Mucosa of stomach (tissue), 1 donor: Measurements from ENCODE around the gene CACNG7.
A peak's percentile ranks its signal among the peaks of the same experiment; 100 is the strongest.
"Not testable (repeated sequence)": the region's sequence is repeated elsewhere in the genome, so short reads cannot be mapped to it uniquely, and the experiment has no call there.

Experiments used
- H3K27me3 ChIP-seq: one replicate; pipeline ENCODE4 v1.7.0; 2013; ENCODE audit warnings: mild to moderate bottlenecking, low read length; ENCODE audit not compliant: control insufficient read depth, insufficient read depth
- H3K36me3 ChIP-seq: one replicate; pipeline ENCODE4 v1.7.0; 2013; ENCODE audit warnings: low read length; ENCODE audit not compliant: control insufficient read depth, insufficient read depth
- H3K4me1 ChIP-seq: one replicate; pipeline ENCODE4 v1.7.0; 2013; ENCODE audit warnings: mild to moderate bottlenecking, low read length; ENCODE audit not compliant: control insufficient read depth, insufficient read depth
- H3K4me3 ChIP-seq: one replicate; pipeline ENCODE4 v1.7.0; 2013; ENCODE audit warnings: low read length
- H3K9ac ChIP-seq: one replicate; pipeline ENCODE4 v1.7.0; 2013; ENCODE audit warnings: mild to moderate bottlenecking, low read length, moderate library complexity
- H3K9me3 ChIP-seq: one replicate; pipeline ENCODE4 v1.7.0; 2013; ENCODE audit warnings: mild to moderate bottlenecking, low read length, moderate library complexity; ENCODE audit not compliant: control insufficient read depth
- donor health status: Pancreatic carcinoma.

Gene CACNG7

GRCh38 chr19:53908935-53909415, at the start of gene CACNG7:
Gene CACNG7 (plus strand): TSS chr19:53909278. CDS start chr19:53912832, 3,554 bp downstream.
- no peak within 1 kb of the TSS for H3K9ac ChIP-seq
- H3K27me3 ChIP-seq: peaks cover 67% of the 10 kb centered on the region

GRCh38 chr19:53864308-53864836, 44.7 kb upstream of the CACNG7 start:
- Histone ChIP-seq H3K9me3 (no peaks in the 10 kb centered on the region), H3K4me1 (peaks cover 42% of the 10 kb centered on the region), H3K4me3 (no peak overlapping the region), H3K36me3 (no peaks in the 10 kb centered on the region), H3K9ac (no peak overlapping the region), H3K27me3 (no peaks in the 10 kb centered on the region)

More at GRCh38 chr19:53908935-53909415, at the start of gene CACNG7:
- H3K4me1 ChIP-seq: peaks cover 16% of the 10 kb centered on the region
- H3K9me3 ChIP-seq: no peaks in the 10 kb centered on the region
- no peak within 1 kb of the TSS for H3K4me3 ChIP-seq
- H3K36me3 ChIP-seq: no peaks in the 10 kb centered on the region

GRCh38 chr19:53865523-53865917, 43.6 kb upstream of the CACNG7 start:
- no peak overlapping the region for H3K4me3 ChIP-seq
- H3K36me3 ChIP-seq: no peaks in the 10 kb centered on the region
- H3K27me3 ChIP-seq: no peaks in the 10 kb centered on the region
- H3K9me3 ChIP-seq: no peaks in the 10 kb centered on the region
- H3K9ac ChIP-seq: no peak overlapping the region
- H3K4me1 ChIP-seq: peaks cover 46% of the 10 kb centered on the region

- Histone ChIP-seq H3K27me3 (no peaks in the 10 kb centered on the region), H3K4me3 (peak overlapping the region; percentile 6), H3K9me3 (no peaks in the 10 kb centered on the region), H3K36me3 (no peaks in the 10 kb centered on the region), H3K9ac (peak overlapping the region; percentile 63), H3K4me1 (peaks cover 50% of the 10 kb centered on the region)
These were observed 42.9 kb upstream of the CACNG7 start for GRCh38 chr19:53865918-53866864.

- no peaks in the 10 kb centered on the region for H3K9me3 ChIP-seq
- H3K4me3 ChIP-seq: peak overlapping the region; percentile 6
- H3K27me3 ChIP-seq: no peaks in the 10 kb centered on the region
- H3K36me3 ChIP-seq: no peaks in the 10 kb centered on the region
- H3K4me1 ChIP-seq: peaks cover 53% of the 10 kb centered on the region
- peak overlapping the region; percentile 63 for H3K9ac ChIP-seq
These were observed 42.2 kb upstream of the CACNG7 start for GRCh38 chr19:53866865-53867224.

- H3K9ac ChIP-seq: peak within 1 kb of the TSS; percentile 94
- no peaks in the 10 kb centered on the region for H3K36me3 ChIP-seq
- H3K4me1 ChIP-seq: peaks cover 53% of the 10 kb centered on the region
These were observed 41.6 kb upstream of the CACNG7 start, which contains the start of gene MYADM for GRCh38 chr19:53867225-53868090. Gene MYADM (plus strand): TSS chr19:53867883. CDS start chr19:53873530, 5,647 bp downstream.

GRCh38 chr19:53868091-53868891, 40.8 kb upstream of the CACNG7 start:
- H3K4me3 ChIP-seq: peak overlapping the region; percentile 78
- peaks cover 57% of the 10 kb centered on the region for H3K4me1 ChIP-seq
- H3K9ac ChIP-seq: peak overlapping the region; percentile 94

More at GRCh38 chr19:53867225-53868090, 41.6 kb upstream of the CACNG7 start, which contains the start of gene MYADM:
- no peaks in the 10 kb centered on the region for H3K9me3 ChIP-seq
- H3K4me3 ChIP-seq: peak within 1 kb of the TSS; percentile 78
- H3K27me3 ChIP-seq: no peaks in the 10 kb centered on the region

GRCh38 chr19:53868892-53869804, 39.9 kb upstream of the CACNG7 start:
- Histone ChIP-seq H3K27me3 (no peaks in the 10 kb centered on the region), H3K4me3 (peak overlapping the region; percentile 78), H3K9me3 (no peaks in the 10 kb centered on the region), H3K4me1 (peaks cover 56% of the 10 kb centered on the region), H3K9ac (peak overlapping the region; percentile 94), H3K36me3 (peaks cover 2% of the 10 kb centered on the region)

More at GRCh38 chr19:53868091-53868891, 40.8 kb upstream of the CACNG7 start:
- no peaks in the 10 kb centered on the region for H3K27me3 ChIP-seq
- H3K9me3 ChIP-seq: no peaks in the 10 kb centered on the region
- H3K36me3 ChIP-seq: no peaks in the 10 kb centered on the region

- H3K36me3 ChIP-seq, H3K9me3 ChIP-seq, H3K27me3 ChIP-seq: not testable (repeated sequence)
- Histone ChIP-seq H3K4me3 (peak overlapping the region; percentile 78), H3K9ac (peak overlapping the region; percentile 94), H3K4me1 (peaks cover 48% of the 10 kb centered on the region)
These were observed 39.1 kb upstream of the CACNG7 start for GRCh38 chr19:53869805-53870484.

GRCh38 chr19:53870485-53870844, 38.6 kb upstream of the CACNG7 start:
- H3K4me1 ChIP-seq: peaks cover 44% of the 10 kb centered on the region
- H3K27me3 ChIP-seq: no peaks in the 10 kb centered on the region
- peaks cover 5% of the 10 kb centered on the region for H3K36me3 ChIP-seq
- peak overlapping the region; percentile 22 for H3K4me3 ChIP-seq
- H3K9me3 ChIP-seq: no peaks in the 10 kb centered on the region
- peak overlapping the region; percentile 61 for H3K9ac ChIP-seq
